ENCODE data around the gene DENND1B. TPM values are rescaled to one million over a fixed set of nuclear protein-coding genes. Genes with fewer than 3 reads are reported as not detected.

DENND1B gene
- total RNA-seq, 2 donors from 2014 or later, result 6.9 to 26.2 TPM

GRCh38 chr1:197599789-197600188 is 175.5 kb downstream of the DENND1B start:
- TF ChIP-seq CTCF (IDR thresholded peaks at IDR 0.05) (no peak), POLR2A (IDR thresholded peaks at IDR 0.05) (no peak)
- no peak for ATAC-seq
- intact Hi-C loops (cut with DNase I), result no loop called here
- H3K27me3 ChIP-seq, result no peaks in the 10 kb centered on the region
- H3K4me3 ChIP-seq, result no peak overlapping the region
- H3K27ac ChIP-seq, result no peak overlapping the region
- WGBS, 2 donors, result 86 to 88% methylated on average over 3 of the region's 3 CpGs
- no peaks in the 10 kb centered on the region for H3K9me3 ChIP-seq
- no peaks in the 10 kb centered on the region for H3K36me3 ChIP-seq (replicated peaks in 1 of 2; ENCODE audit: insufficient read depth in 1 of 2, low read depth in 2 of 2)
- no peak for DNase-seq
- no peaks in the 10 kb centered on the region for H3K4me1 ChIP-seq

- WGBS, 2 donors, result 70 to 90% methylated on average over 1 of the region's 1 CpG
- Histone ChIP-seq H3K36me3 (replicated peaks in 1 of 2; ENCODE audit: insufficient read depth in 1 of 2, low read depth in 2 of 2) (no peaks in the 10 kb centered on the region), H3K4me1 (no peaks in the 10 kb centered on the region), H3K9me3 (no peaks in the 10 kb centered on the region), H3K27me3 (no peaks in the 10 kb centered on the region), H3K4me3 (no peak overlapping the region), H3K27ac (no peak overlapping the region)
- no peak for DNase-seq
- no peak for ATAC-seq
- intact Hi-C loops (cut with DNase I), result no loop called here
- no peak for TF ChIP-seq CTCF (IDR thresholded peaks at IDR 0.05)
- TF ChIP-seq POLR2A (IDR thresholded peaks at IDR 0.05), result no peak
These were observed 176.3 kb downstream of the DENND1B start for GRCh38 chr1:197598935-197599334.

- 79 to 80% methylated on average over 5 of the region's 5 CpGs for WGBS, 2 donors
- DNase-seq (no peak), ATAC-seq (no peak)
- Histone ChIP-seq H3K9me3 (no peaks in the 10 kb centered on the region), H3K4me1 (no peaks in the 10 kb centered on the region), H3K4me3 (no peak overlapping the region), H3K27me3 (no peaks in the 10 kb centered on the region), H3K36me3 (replicated peaks in 1 of 2; ENCODE audit: insufficient read depth in 1 of 2, low read depth in 2 of 2) (no peaks in the 10 kb centered on the region), H3K27ac (no peak overlapping the region)
- intact Hi-C loops (cut with DNase I), result no loop called here
- TF ChIP-seq POLR2A (IDR thresholded peaks at IDR 0.05) (no peak), CTCF (IDR thresholded peaks at IDR 0.05) (no peak)
These were observed 179.9 kb downstream of the DENND1B start for GRCh38 chr1:197595304-197595904.

GRCh38 chr1:197590687-197591086 is 184.6 kb downstream of the DENND1B start:
- no peak for DNase-seq
- Histone ChIP-seq H3K36me3 (replicated peaks in 1 of 2; ENCODE audit: insufficient read depth in 1 of 2, low read depth in 2 of 2) (no peaks in the 10 kb centered on the region), H3K4me1 (peaks cover 4% of the 10 kb centered on the region), H3K27me3 (no peaks in the 10 kb centered on the region), H3K4me3 (no peak overlapping the region), H3K9me3 (no peaks in the 10 kb centered on the region), H3K27ac (no peak overlapping the region)
- TF ChIP-seq POLR2A (IDR thresholded peaks at IDR 0.05) (no peak), CTCF (IDR thresholded peaks at IDR 0.05) (no peak)
- ATAC-seq, result no peak
- WGBS, 2 donors, result 91 to 98% methylated on average over 2 of the region's 2 CpGs
- intact Hi-C loops (cut with DNase I), result no loop called here

- no peaks in the 10 kb centered on the region for H3K9me3 ChIP-seq
- H3K36me3 ChIP-seq (replicated peaks in 1 of 2; ENCODE audit: insufficient read depth in 1 of 2, low read depth in 2 of 2), result no peaks in the 10 kb centered on the region
- TF ChIP-seq POLR2A (IDR thresholded peaks at IDR 0.05), result no peak
- no peak for TF ChIP-seq CTCF (IDR thresholded peaks at IDR 0.05)
- no peak overlapping the region for H3K27ac ChIP-seq
- DNase-seq, result no peak
- intact Hi-C loops (cut with DNase I), result no loop called here
- ATAC-seq, result no peak
- H3K4me1 ChIP-seq, result peaks cover 9% of the 10 kb centered on the region
- H3K27me3 ChIP-seq, result no peaks in the 10 kb centered on the region
- no peak overlapping the region for H3K4me3 ChIP-seq
- 18 to 23% methylated on average over 1 of the region's 1 CpG for WGBS, 2 donors
These were observed 189.5 kb downstream of the DENND1B start for GRCh38 chr1:197585809-197586208.
